Activated CD4-positive, CD25-positive, alpha-beta regulatory T cell treated with anti-CD3 and anti-CD28 coated beads, Interleukin-2, amount 50 U/mL, for 24 hours (primary cell): ENCODE results near the gene SLC6A18.

ENCODE experiments used
- ATAC-seq, 2 donors: fragments of 150-1000 bp; cut with Tn5 transposase; one replicate each; pipeline ENCODE4 v1.10.0; 2021; ENCODE audit warnings: mild to moderate bottlenecking in 1 of 2, moderate library complexity in 1 of 2

The SLC6A18 gene

DNA sequence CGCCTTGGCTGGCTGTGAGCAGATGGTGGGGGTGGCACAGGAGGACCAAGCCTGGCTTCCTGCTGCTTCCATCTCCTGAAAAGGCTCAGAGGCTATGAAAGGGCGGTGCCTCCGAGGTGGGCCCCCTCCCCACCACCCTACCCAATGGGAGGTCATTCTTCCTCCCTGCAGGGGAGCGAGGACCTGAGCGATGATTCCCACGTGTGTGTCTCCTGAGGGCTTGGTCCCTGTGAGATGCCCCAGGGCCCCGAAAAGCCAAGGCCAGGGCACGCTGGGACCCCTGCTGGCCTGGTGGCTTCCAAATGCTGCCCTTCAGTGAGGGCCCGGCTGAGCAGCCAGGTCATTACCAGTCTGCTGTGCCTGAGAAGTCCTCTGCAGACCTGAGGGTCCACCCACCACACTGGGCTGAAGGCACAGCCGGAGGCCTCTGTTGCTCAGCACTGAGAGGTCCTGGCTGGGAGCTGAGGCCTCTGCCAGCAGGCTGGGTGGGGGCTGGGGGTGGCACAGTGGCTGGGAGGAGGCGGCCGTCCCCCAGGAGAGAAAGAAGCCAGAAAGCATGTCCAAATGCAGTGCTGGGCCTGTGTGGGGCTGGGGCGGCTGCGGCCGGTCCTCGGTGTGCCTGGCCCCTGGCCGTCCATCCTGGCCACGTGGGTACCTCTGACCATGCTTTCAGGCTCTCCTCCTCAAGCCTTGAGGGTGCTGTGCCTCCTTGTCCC is 37.8 kb upstream of the SLC6A18 start:
- no peak for ATAC-seq

DNA sequence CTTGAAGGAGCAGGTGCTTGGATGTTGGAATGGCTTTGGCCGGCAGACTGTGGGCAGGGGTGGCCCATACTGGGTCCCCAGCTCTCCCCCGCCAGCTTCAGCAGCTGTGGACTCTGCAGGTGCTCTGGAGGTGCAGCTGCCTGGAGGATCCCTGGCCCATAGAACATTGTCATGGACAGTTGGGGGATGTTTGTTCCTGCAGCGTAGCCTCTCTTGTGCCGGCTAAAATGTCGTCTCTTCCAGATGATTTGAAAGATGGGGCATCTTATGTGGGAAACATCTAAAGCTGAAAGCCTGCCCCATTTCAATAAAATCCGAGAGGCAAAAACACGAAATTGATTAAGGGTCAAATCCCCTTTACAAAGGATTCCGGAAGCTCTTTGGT is 37.2 kb upstream of the SLC6A18 start:
- no peak for ATAC-seq

DNA sequence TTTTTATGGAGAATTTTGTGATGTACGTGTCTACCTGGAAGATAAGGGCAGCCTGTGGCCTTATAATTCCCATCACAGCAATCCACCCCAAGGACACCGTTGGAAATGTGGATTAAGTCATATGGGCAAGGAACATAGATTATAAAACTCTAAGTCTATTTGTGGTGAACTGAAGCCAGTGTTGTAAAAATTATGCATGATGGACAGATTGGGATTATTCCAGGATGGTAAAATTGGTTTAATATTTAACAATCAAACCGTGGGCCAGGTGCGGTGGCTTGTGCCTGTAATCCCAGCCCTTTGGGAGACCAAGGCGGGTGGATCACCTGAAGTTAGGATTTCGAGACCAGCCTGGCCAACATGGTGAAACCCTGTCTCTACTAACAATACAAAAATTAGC is 36.7 kb upstream of the SLC6A18 start:
- ATAC-seq, result no peak

DNA sequence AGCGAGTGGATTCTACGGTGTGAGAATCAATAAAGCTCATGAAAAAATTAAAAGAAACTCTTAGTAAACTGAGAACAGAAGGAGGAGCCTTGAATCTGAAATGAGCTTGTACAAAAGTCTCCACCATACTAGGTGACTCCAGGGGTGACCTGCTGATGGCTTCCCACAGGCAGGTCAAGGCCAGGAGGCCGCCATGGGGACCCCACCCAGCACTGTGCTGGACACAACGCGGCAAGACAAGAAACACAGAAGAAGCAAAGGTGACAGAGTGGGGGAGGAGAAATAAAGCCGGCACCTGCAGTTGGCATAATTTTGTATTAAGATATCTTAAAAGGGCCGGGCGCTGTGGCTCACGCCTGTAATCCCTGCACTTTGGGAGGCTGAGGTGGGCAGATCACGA is 35.9 kb upstream of the SLC6A18 start:
- no peak for ATAC-seq

DNA sequence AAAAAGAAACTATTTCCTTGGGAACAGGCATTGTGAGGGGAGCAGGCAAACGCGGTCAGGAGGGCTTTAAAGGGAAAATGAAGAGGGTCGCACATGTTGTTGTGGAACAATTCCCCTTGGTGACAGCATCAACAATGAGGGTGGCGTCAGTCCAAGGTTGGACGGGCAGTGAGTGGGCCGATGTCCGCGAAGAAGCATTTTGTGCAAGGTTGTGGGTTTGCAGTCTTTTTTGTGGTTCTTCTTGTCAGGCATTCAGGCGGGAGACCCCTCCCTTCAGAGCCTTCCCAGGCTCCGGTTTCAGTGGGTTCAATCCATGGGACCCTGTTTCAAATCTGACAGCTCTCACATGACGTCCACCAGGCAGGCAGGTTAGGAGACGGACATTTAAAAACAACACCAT is 34.9 kb upstream of the SLC6A18 start:
- no peak for ATAC-seq

DNA sequence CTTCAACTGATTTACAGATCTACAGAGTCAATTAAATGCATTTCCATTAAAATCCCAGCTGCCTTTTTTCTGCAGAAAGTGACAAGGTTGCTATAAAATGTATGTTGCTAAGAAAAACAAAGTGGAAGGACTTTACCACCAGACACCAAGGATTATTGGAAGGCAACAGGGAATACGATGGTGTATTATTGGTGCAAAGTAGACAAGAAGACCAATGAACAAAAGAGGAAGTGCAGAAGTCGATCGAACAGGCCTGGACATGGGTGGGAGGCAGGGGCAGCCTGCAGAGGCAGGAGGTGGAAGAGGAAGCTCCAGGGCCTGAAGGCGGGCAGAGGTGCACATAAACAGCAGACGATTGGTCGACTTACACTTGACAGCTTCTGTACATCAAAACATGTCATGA is 34.3 kb upstream of the SLC6A18 start:
- ATAC-seq, result no peak

DNA sequence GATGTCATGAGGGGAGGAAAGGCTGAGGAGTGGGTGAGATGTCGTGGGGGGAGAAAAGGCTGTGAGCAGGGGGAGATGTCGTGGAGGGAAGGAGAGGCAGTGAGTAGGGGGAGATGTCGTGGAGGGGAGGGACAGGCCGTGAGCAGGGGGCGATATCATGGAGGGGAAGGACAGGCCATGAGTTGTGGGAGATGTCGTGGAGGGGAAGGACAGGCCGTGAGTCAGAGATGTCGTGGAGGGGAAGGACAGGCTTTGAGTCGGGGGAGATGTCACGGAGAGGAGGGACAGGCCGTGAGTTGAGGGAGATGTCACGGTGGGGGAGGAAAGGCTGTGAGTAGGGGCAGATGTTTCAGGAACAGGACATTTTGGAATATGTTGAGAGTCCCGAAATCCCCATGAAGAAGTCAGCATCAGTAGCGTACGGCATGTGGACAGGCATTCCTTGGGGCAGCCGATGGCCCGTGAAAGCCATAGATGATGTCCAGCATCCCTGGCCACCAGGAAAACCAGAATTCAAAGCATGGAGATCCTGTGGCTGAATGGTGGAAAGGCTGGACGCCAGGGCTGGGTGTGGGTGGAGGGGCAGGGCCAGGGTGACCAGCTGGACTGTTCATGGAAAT is 32.1 kb upstream of the SLC6A18 start:
- ATAC-seq, result no peak

DNA sequence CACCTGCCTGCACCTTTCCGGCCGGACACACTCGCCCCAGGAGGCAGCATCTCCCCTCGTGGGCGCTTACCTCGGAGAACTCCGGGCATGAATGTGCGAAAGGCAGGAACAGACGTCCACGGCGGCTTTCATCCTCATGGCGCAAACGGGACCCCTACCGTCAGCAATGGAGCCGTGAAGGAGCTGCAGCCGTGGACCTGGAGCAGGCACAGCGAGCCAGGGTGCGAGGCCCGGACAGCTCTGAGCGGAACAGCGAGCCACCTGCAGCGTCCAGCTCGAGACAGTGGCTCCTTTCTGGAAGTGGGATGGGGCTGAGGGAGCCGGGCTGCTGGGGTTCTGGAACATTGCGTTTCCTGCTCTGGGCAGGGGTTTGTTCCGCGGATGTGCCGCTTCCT is 31.6 kb upstream of the SLC6A18 start:
- no peak for ATAC-seq

DNA sequence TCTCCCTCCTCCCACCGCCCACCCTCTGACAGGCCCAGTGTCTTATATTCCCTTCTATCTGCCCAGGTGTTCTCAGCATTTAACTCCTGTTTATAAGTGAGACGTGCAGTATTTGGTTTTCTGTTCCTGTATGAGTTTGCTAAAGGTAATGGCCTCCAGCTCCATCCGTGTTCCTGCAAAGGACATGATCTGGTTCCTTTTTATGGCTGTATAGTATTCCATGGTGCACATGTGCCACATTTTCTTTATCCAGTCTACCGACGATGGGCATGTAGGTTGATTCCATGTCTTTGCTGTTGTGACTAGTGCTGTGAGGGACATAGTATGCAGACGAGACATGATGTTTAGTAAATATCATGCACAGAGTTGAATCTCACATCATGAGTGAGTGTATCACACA is 30.8 kb upstream of the SLC6A18 start:
- no peak for ATAC-seq

DNA sequence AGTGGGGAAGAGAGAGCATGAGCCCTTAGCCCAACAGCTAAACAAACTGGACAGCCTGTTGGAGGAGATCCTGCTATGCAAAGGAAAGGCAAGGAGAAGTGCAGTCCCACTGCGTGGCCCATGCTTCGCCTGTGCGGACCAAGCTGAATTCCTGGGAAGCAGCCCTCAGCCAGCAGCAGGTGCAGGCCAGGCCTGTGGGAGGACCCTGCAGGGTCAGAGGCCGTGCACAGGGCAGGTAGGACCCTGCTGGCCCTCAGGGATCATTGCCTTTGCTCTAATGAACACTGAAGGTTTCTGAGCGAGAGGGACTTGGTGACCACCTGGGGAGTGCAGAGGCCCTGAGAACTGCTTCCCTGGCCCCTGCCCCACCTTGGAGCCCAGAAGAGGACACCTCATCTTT is 29.7 kb upstream of the SLC6A18 start:
- no peak for ATAC-seq

DNA sequence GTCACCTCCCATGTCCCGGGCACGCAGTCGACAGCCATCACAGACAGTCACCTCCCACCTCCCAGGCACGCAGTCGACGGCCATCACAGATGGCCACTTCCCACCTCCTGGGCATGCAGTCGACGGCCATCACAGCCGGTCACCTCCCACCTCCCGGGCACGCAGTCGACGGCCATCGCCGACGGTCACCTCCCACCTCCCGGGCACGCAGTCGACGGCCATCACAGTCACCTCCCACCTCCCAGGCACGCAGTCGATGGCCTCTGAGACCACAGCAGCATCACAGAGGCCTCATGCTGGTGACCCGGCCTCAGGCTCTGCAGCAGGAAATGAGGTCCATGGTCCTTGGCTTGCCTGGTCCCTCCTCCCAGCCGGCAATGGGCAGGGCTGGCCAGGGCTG is 29.3 kb upstream of the SLC6A18 start:
- ATAC-seq, result no peak

DNA sequence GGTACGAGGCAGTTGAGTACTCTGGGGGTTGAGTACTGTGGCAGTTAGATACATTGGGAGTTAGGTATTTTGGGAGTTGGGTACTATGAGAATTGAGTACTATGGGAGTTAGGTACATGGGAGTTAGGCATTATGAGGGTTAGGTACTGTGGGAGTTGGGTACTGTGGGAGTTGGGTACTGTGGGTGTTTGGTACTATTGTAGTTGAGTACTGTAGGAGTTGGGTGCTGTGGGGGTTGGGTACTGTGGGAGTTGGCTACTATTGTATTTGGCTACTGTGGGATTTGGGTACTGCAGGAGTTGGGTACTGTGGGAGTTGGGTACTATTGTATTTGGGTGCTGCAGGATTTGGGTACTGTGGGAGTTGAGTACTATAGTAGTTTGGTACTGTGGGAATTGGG is 28.6 kb upstream of the SLC6A18 start:
- ATAC-seq, result no peak

DNA sequence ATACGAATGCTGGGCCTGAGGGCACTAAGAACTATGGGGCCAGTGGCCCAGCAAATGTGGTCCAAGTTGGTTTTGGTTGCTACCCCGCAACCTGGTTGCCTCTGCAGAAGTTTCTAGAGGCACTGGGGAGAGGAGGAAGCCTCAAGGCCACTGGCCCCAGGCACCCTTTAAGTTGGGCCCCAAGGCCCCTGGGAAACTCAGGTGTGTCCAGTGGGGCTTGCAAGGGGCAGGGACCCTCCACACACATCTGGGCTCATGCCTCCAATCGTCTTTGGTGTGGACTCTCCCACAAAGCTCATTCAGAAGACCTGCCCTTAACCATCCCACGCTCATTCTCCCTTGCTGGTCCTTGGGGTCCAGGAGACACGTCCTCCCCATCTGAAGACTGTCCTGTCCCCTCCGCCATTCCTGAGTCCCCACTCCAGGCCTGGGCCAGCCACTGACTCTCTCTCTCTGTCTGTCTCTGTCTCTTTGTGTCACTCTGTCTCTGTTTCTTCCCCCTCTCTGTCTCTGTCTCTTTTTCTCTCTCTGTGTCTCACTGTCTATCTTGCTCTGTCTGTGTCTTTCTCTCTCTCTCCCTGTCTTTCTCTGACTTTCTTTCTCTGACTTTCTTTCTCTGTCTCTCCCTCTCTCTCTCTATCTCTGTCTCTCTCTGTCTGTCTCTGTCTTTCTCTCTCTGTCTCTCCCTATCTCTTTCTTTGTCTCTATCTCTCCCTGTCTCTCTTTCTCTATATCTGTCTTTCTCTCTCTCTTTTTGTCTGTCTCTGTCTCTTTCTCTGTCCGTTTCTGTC is 27.1 kb upstream of the SLC6A18 start:
- no peak for ATAC-seq

DNA sequence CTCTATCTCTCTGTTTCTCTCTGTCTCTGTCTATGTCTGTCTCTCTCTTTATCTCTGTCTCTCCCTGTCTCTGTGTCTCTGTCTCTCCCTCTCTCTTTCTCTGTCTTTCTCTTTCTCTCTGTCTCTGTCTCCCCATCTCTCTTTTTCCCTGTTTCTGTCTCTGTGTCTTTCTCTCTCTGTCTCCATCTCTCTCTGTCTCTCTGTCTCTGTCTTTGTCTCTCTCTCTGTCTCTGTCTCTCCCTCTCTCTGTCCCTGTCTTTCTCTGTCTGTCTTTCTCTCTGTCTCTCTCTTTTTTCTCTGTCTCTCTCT is 25.9 kb upstream of the SLC6A18 start:
- ATAC-seq, result no peak

DNA sequence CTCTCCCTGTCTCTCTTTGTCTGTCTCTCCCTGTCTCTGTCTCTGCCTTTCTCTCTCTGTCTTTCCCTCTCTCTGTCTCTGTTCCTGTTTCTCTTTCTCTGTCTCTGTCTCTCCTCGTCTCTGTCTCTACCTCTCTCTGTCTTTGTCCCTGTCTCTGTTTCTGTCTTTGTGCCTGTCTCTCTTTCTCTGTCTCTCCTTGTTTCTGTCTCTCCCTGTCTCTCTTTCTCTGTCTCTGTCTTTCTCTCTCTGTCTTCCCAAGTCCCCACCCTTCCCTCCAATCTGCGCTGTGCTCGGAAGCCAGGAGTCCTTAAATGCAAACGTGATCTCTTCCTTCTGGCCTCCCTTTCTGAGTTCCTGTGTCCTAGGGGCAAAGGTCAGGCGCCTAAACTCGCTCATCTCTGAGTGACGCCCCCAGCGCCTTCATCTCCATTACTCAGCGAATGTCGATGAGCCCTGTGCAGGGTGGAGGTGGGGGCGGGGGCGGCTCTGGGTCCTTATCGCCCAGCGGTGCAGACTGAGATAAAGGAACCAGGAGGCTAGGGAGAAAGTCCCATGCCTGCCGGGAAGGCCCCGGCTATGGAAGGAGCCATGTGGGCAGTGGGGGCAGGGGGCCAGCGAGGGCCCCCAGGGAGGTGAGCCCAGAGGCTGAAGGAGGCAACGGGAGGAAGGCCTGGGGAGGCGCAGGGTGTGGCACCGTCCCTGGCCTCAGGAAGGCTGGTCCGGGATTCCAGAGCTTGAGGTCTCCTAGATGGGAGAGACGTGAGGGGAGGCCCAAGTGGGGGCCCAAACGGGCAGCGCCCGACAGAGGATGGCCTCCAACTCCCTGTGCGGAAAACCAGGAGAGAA is 25.3 kb upstream of the SLC6A18 start:
- ATAC-seq, result no peak

DNA sequence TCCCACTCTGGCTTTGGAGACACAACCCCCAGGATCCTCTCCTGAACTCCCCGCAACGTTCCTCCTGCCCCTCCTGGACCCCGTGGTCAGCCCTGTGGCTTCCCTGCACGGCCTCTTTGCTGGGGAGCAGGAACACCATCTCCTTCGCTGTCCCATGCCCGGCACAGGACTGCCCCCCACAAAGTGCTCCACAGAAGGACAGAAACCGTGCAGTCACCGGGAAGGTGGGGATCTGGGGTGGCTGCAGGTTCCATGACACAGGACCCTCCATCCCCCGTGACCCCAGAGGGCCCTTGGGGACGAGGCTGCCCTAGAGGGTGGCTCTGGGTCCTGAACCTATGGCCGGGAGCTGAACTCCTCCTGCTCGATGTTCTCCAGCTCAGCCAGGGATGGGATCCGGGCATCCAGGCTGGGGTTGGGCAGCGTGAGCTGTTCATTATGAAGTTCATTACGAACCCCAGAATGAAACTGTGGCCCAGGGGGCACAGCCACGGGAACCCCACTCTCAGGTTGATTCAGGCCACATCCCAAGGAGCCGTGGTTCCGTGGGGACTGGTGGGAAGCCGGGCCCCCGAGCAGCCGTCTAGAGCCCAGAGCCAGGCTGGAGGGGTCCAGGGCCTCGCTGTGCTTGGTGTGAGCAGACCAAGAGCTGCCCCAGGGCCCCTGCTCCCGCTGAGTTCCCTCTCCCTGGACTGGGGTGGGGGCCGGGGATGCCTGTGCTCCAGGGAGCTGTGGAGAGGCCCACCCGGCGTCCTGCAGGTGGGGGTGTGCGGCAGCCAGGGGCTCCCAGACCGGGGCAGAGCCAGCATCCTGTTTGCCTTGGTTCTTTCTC is 24.5 kb upstream of the SLC6A18 start:
- no peak for ATAC-seq

DNA sequence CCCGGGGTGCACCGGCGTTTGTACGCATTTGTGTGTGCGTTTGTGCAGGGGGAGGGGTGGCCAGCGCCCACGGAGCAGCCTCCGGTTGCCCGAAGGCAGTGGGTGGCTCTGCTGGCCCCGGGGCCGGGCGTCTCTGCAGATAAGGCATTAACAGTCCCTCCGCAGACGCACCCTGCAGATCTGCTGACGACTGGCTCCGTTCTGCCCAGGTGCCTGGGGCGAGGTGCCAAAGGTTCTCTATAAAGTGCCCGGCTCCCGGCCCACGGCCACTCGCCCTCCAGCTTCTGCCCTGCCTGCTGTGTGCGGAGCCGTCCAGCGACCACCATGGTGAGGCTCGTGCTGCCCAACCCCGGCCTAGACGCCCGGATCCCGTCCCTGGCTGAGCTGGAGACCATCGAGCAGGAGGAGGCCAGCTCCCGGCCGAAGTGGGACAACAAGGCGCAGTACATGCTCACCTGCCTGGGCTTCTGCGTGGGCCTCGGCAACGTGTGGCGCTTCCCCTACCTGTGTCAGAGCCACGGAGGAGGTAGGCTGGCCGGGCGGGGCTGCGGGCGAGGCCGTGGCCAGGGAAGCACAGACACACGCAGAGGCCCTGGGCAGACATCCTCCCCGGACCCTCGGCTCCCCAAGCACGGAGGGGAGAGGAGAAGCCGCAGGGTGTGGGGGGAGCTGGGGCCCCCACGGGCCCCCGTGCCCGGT is 23.7 kb upstream of the SLC6A18 start, which contains the start of gene SLC6A19:
Gene SLC6A19, plus strand, starts transcription at position 269 of the 699 bp plus-strand sequence. Its CDS starts 56 bp downstream, at position 325.
- ATAC-seq, result no peak

DNA sequence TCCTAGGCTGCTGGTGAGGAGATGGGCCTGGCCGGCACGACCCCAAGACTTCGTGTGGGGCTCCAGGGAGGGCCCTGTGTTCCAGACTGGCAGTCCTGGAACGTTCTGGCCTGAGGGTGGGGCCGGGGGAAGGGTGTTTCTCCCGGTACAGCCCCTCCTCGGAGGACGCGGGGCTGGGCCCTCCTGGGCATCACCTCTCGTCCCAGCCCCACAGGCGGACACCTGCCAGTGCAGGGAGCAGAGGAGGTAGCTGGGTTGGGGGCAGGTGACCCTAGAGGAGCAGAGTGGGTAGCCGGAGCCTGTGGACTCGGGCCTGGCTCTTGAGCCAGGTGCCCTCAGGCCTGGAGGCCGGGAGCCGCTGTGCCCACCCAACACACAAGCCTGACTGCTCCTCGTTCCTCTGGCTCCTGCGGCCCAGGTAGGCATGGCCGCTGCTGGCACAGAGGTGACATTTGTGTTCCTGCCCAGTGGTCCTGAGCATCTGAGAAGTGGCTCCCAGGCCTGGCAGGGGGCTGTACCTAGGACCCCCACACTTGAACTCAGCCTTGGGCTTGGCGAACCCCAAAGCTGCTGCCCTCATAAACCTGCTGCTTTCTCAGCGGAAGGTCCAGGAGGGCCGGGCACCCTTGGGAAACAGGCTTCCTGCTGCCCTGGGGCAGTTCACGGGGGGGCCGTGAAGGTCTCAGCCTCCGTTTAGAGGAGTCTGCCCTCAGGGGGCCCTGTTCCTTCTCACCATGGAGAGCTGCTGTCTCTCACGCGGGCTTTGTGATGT is 23.0 kb upstream of the SLC6A18 start:
- no peak for ATAC-seq

DNA sequence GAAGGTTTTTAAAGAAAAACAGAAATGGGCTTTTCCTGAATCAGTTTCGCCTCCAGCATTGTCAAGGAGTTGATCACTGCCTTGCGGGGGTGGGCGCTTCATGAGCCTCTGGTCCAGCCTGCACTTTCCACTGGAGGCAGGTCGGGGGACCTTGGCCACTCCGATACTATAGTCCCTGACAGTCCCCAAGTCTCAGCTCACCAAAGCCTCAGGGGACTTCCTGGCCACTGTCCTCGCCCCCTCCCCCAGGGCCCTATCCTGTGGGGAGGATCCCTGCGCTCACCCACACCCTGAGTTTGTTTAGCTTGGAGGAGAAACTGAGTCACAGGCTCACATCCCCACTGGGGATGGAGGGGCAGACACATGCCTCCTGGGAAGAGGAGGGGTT is 22.4 kb upstream of the SLC6A18 start:
- no peak for ATAC-seq

DNA sequence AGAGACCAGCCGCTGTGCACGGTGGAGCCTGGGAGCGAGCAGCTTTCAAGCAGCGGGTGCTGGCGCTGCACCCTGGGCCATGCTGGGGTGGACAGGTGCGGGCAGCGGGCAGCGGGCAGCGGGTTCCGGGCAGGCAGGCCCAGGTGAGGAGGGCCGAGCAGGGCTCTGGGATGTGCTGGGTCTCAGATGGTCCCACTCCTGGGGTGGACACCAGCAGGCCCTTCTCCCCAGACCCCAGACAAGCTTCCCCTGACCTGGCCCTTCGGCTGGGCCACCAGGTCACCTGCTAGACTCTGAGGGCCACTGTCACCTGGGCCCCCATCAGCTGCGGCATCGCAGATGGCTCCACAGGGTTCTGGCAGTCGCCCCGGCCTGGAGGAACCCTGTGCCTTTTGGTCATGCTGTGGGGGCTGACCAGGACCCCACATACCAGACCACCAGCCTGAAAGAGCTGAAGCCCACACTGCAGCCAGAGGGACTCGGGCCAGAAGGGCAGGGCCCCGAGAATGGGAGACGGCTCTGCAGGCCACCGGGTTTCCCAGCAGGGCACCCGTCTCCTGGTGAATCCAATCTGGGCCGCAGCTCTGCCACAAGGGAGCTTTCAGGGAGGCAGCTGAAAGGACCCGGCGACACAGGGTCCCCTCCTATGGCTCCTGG is 21.7 kb upstream of the SLC6A18 start:
- no peak for ATAC-seq
